Endothelial cell of umbilical vein (primary cell): ENCODE results near the gene PRB3. TPM values are rescaled to one million over a fixed set of nuclear protein-coding genes. Genes with fewer than 3 reads are reported as not detected.

Source experiments
- Bru-seq: library from RNA; stranded (reverse); fragments of 400-500 nt; gene quantifications from one replicate; lab custom pipeline; 2021; lab: Mats Ljungman, UMichigan
- BruChase-seq, 2 experiments: library from RNA; stranded (reverse); fragments of 400-500 nt; gene quantifications; one replicate each; lab custom pipeline; 2021; lab: Mats Ljungman, UMichigan
- BruUV-seq: library from RNA; stranded (reverse); fragments of 400-500 nt; replicated peaks from 2 replicates; lab custom pipeline; 2021; lab: Mats Ljungman, UMichigan
- CTCF ChIA-PET: fragments of 300-600, 350-600 bp; sonication (Branson Sonifier 250); formaldehyde crosslinking; loops from one replicate; lab custom pipeline; 2021; ENCODE audit warnings: antibody characterized with exemption, inconsistent platforms; lab: Charles Lee
- POLR2A ChIA-PET: fragments of 300-600, 350-600 bp; sonication (Branson Sonifier 250); formaldehyde crosslinking; loops from one replicate; lab custom pipeline; 2021; ENCODE audit warnings: antibody characterized with exemption, inconsistent platforms; lab: Charles Lee
- DNase-seq: peaks from one replicate; pipeline ENCODE4 v3.0.0-alpha.2; 2011; ENCODE audit warnings: low read depth, low spot score
- FAIRE-seq: peaks from 2 replicates; lab custom pipeline; 2011; peaks lifted over from hg19 to GRCh38; lab: Jason Lieb, UNC
- H2AFZ ChIP-seq: 2 replicates; pipeline ENCODE4 v1.6.0; 2012; ENCODE audit warnings: low read depth, low read length, control low read depth, inconsistent platforms
- H3K27ac ChIP-seq: 2 replicates; pipeline ENCODE4 v1.5.1; 2011; ENCODE audit warnings: low read depth, mild to moderate bottlenecking, control low read depth, low read length, moderate library complexity; ENCODE audit not compliant: insufficient read depth
- H3K27me3 ChIP-seq, 2 experiments: 2 replicates each; pipeline versions ENCODE4 v1.6.0 to v1.6.1; 2011; ENCODE audit warnings: low read length in 2 of 2, mixed read lengths in 1 of 2; ENCODE audit not compliant: control insufficient read depth in 2 of 2, insufficient read depth in 2 of 2
- H3K36me3 ChIP-seq, 2 experiments: 2 replicates in 1 of 2; 3 replicates in 1 of 2; pipeline ENCODE4 v1.5.1; 2011; ENCODE audit warnings: low read length in 2 of 2, mild to moderate bottlenecking in 1 of 2, moderate library complexity in 1 of 2; ENCODE audit not compliant: control insufficient read depth in 2 of 2, insufficient read depth in 2 of 2; ENCODE audit errors: extremely low read depth in 1 of 2
- H3K4me1 ChIP-seq: 3 replicates; pipeline ENCODE4 v1.5.1; 2011; ENCODE audit warnings: mild to moderate bottlenecking, low read length; ENCODE audit not compliant: control insufficient read depth, insufficient read depth; ENCODE audit errors: extremely low read depth
- H3K4me2 ChIP-seq: 2 replicates; pipeline ENCODE4 v1.6.1; 2011; ENCODE audit warnings: low read length, control low read depth, mixed read lengths; ENCODE audit not compliant: insufficient read depth
- H3K4me3 ChIP-seq, 3 experiments: fragments of 200-600 bp in 1 of 3; sonication (generic), shearing (Covaris generic) in 1 of 3; replicated peaks in 1 of 3; 2 replicates each; pipeline ENCODE4 v1.5.1; 2011 to 2016; ENCODE audit warnings: control low read depth in 3 of 3, low read length in 3 of 3, mild to moderate bottlenecking in 2 of 3, inconsistent platforms in 1 of 3, low read depth in 1 of 3, moderate library complexity in 1 of 3; ENCODE audit not compliant: insufficient read depth in 1 of 3
- H3K79me2 ChIP-seq: 2 replicates; pipeline ENCODE4 v1.6.0; 2012; ENCODE audit warnings: low read length, inconsistent platforms; ENCODE audit not compliant: control insufficient read depth, insufficient read depth
- H3K9ac ChIP-seq: replicated peaks from 2 replicates; pipeline ENCODE3; 2011; ENCODE audit warnings: low read length, control low read depth; ENCODE audit not compliant: insufficient read depth; ENCODE audit errors: extremely low read depth
- H3K9me1 ChIP-seq: replicated peaks from 3 replicates; pipeline ENCODE4 v1.6.0; 2011; ENCODE audit warnings: mild to moderate bottlenecking, low read length; ENCODE audit not compliant: control insufficient read depth, insufficient read depth; ENCODE audit errors: extremely low read depth
- H3K9me3 ChIP-seq: replicated peaks from 2 replicates; pipeline ENCODE4 v1.5.1; 2012; ENCODE audit warnings: low read length, inconsistent platforms; ENCODE audit not compliant: control insufficient read depth, insufficient read depth
- H4K20me1 ChIP-seq: replicated peaks from 2 replicates; pipeline ENCODE3; 2011; ENCODE audit warnings: mild to moderate bottlenecking, low read length; ENCODE audit not compliant: control insufficient read depth, insufficient read depth; ENCODE audit errors: extremely low read depth
- EZH2 ChIP-seq: IDR thresholded peaks from 2 replicates; pipeline ENCODE4 v1.6.1; 2012; ENCODE audit warnings: borderline replicate concordance, low read depth, mild to moderate bottlenecking, moderate library complexity, low read length, inconsistent platforms; ENCODE audit not compliant: severe bottlenecking
- FOS ChIP-seq: IDR thresholded peaks from 2 replicates; pipeline ENCODE4 v1.6.1; 2011; ENCODE audit warnings: mild to moderate bottlenecking, low read length, moderate library complexity, borderline replicate concordance; ENCODE audit not compliant: insufficient read depth
- GATA2 ChIP-seq: IDR thresholded peaks from 2 replicates; pipeline ENCODE4 v1.7.0; 2011; ENCODE audit warnings: low read depth, mild to moderate bottlenecking, moderate library complexity, mixed read lengths, low read length; ENCODE audit not compliant: insufficient read length, insufficient read depth
- JUN ChIP-seq: IDR thresholded peaks from 2 replicates; pipeline ENCODE4 v1.6.1; 2011; ENCODE audit warnings: borderline replicate concordance, low read depth; ENCODE audit not compliant: insufficient read length, insufficient read depth
- MYC ChIP-seq: IDR thresholded peaks from one replicate; pipeline ENCODE4 v1.6.1; 2011; ENCODE audit warnings: mild to moderate bottlenecking, low read depth, low read length
- POLR2A ChIP-seq: IDR thresholded peaks from 2 replicates; pipeline ENCODE4 v1.6.1; 2012; ENCODE audit warnings: low read depth, mild to moderate bottlenecking, control low read depth, low read length
- POLR2AphosphoS5 ChIP-seq: IDR thresholded peaks from 2 replicates; pipeline ENCODE4 v1.6.1; 2012; ENCODE audit warnings: low read depth, mild to moderate bottlenecking, control low read depth, low read length, moderate library complexity; ENCODE audit not compliant: insufficient read depth
- dilution Hi-C: fragments of 300-500 bp; cut with MboI; formaldehyde crosslinking; loops from one replicate; pipeline ENCODE4 v1.15.0; 2019; ENCODE audit warnings: low sequenced_read_pairs; ENCODE audit not compliant: extremely low pct_ligation_motif_present
- intact Hi-C: fragments of 100-400 bp; cut with micrococcal nuclease; formaldehyde crosslinking; loops from one replicate; pipeline ENCODE4 v1.10.0; 2022
- long read RNA-seq: library from polyadenylated mRNA; stranded (forward); transcript quantifications from one replicate; pipeline ENCODE4 v2.0.0, GENCODE V29; 2021
- polyA minus RNA-seq, 3 experiments: library from RNA; depleted of rRNA, polyadenylated mRNA; stranded (reverse); fragments of >200 nt; gene quantifications; 1 replicate in 1 of 3; 2 replicates in 2 of 3; pipeline ENCODE4 v1.2.3, GENCODE V29; 2011
- polyA plus RNA-seq, 4 experiments: library from polyadenylated mRNA; depleted of rRNA in 3 of 4; stranded (reverse) in 3 of 4; unstranded in 1 of 4; fragments of >200 nt; gene quantifications; 2 replicates each; pipeline versions ENCODE4 v1.2.1 to v1.2.3, GENCODE V29; 2011 to 2012; ENCODE audit warnings: missing spikeins in 1 of 4
- total RNA-seq: library from RNA; stranded (reverse); gene quantifications from 2 replicates; pipeline ENCODE4 v1.2.3, GENCODE V29; 2021
- TF ChIP-seq, protein P1 (sequence below): IDR thresholded peaks from 2 replicates; pipeline ENCODE4 v1.6.1; 2011; ENCODE audit not compliant: insufficient read depth, insufficient read length
- TF ChIP-seq, protein P2 (sequence below), 2 donors: IDR thresholded peaks; 1 replicate in 1 of 2; 2 replicates in 1 of 2; pipeline ENCODE4 v1.5.1; 2011; ENCODE audit warnings: low read length in 2 of 2, mild to moderate bottlenecking in 2 of 2, moderate library complexity in 2 of 2, control low read depth in 1 of 2, inconsistent platforms in 1 of 2, low read depth in 1 of 2; ENCODE audit not compliant: insufficient read depth in 1 of 2; ENCODE audit errors: extremely low read depth in 1 of 2

The PRB3 gene
- total RNA-seq (not detected in 2 replicates), polyA plus RNA-seq (not detected in 2 replicates), polyA minus RNA-seq (not detected in 2 replicates), Bru-seq, nascent RNA (not detected), BruChase-seq, experiment 1, labeled RNA remaining after a 6-hour chase (not detected), BruChase-seq, experiment 2, labeled RNA remaining after a 2-hour chase (not detected)
- not detected in 2 replicates for polyA plus RNA-seq (2011; cell fraction: cytosol; rRNA removed)
- not detected in 2 replicates for polyA plus RNA-seq (2011; cell fraction: nucleus; rRNA removed)
- polyA plus RNA-seq (2012), result not detected in 2 replicates
- not detected for polyA minus RNA-seq (2011; cell fraction: cytosol; rRNA and poly(A)+ RNA removed)
- polyA minus RNA-seq (2011; cell fraction: nucleus; rRNA and poly(A)+ RNA removed), result not detected in 2 replicates
- long read RNA-seq, result 0 reads

DNA sequence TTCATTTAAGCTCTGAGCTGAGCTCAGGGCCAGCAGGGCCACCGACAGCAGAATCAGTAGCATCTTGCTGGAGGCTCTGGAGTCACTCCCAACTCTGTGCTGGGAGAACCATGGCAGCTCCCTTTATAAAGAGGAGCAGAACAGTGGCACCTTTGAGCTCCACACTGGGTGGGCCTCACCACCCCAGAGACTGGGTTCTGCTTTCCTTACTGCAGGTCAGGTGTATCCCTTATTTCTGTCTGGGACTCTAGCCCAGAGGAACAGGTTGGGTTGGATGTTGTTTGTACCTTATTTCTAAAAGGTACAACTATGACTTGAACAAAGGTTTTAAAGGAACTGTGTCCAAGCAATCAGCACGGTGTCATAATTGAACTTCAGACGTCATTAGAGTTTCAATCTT is at the start of gene PRB3:
Gene PRB3, minus strand, starts transcription at position 101 of the 400 bp plus-strand sequence. Its CDS starts 38 bp downstream, at position 63.
- Histone ChIP-seq H3K27me3 (no peaks in the 10 kb centered on the region), H3K9ac (no peak within 1 kb of the TSS), H2AFZ (no peak within 1 kb of the TSS), H3K36me3 (no peaks in the 10 kb centered on the region), H3K79me2 (no peaks in the 10 kb centered on the region), H3K4me2 (no peak within 1 kb of the TSS), H4K20me1 (no peaks in the 10 kb centered on the region), H3K27ac (no peak within 1 kb of the TSS), H3K4me3 (no peak within 1 kb of the TSS), H3K4me1 (no peaks in the 10 kb centered on the region), H3K9me1 (no peaks in the 10 kb centered on the region), H3K9me3 (no peaks in the 10 kb centered on the region)
- BruUV-seq, result no TSS peak
- TF ChIP-seq, protein P1, sequence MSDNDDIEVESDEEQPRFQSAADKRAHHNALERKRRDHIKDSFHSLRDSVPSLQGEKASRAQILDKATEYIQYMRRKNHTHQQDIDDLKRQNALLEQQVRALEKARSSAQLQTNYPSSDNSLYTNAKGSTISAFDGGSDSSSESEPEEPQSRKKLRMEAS, result no peak
- TF ChIP-seq JUN, result no peak
- TF ChIP-seq POLR2AphosphoS5, result no peak
- TF ChIP-seq EZH2, result no peak
- no peak for TF ChIP-seq GATA2
- TF ChIP-seq POLR2A, result no peak
- TF ChIP-seq, protein P2, sequence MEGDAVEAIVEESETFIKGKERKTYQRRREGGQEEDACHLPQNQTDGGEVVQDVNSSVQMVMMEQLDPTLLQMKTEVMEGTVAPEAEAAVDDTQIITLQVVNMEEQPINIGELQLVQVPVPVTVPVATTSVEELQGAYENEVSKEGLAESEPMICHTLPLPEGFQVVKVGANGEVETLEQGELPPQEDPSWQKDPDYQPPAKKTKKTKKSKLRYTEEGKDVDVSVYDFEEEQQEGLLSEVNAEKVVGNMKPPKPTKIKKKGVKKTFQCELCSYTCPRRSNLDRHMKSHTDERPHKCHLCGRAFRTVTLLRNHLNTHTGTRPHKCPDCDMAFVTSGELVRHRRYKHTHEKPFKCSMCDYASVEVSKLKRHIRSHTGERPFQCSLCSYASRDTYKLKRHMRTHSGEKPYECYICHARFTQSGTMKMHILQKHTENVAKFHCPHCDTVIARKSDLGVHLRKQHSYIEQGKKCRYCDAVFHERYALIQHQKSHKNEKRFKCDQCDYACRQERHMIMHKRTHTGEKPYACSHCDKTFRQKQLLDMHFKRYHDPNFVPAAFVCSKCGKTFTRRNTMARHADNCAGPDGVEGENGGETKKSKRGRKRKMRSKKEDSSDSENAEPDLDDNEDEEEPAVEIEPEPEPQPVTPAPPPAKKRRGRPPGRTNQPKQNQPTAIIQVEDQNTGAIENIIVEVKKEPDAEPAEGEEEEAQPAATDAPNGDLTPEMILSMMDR (IDR thresholded peaks at IDR 0.05; ENCODE audit: extremely low read depth in 1 of 2, insufficient read depth in 1 of 2, low read depth in 1 of 2, low read length in 2 of 2), result no peak
- TF ChIP-seq MYC, result no peak
- TF ChIP-seq FOS, result no peak
- POLR2A ChIA-PET, result no interaction called here
- dilution Hi-C loops (no loop called here), intact Hi-C loops (no loop called here)
- CTCF ChIA-PET, result no interaction called here
- FAIRE-seq, result no peak
- no peak for DNase-seq
